ENCODE data around the gene DGCR2.

DNA sequence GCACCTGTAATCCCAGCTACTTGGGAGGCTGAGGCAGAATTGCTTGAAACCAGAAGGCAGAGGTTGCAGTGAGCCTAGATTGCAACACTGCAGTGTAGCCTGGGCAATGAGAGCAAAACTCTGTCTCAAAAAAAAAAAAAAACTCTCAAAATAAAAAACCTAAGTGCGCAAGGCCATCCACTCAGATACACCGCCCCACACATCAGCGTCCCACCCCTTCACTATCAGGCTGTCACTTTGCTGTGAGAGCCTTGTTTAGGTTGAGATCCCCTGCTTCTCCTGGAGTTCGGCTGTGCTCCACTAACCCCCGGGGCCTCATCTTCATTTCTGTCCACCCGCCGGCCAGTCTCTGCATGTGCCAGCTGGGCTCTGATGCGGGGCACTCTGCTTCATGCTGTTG is 44.2 kb upstream of the DGCR2 start:
- no peak for TF ChIP-seq GATA2 (IDR thresholded peaks at IDR 0.05; ENCODE audit: low read depth, low read length)
- no peak for TF ChIP-seq GATA3 (IDR thresholded peaks at IDR 0.05; ENCODE audit: low read depth, low read length)
